Transverse colon (tissue), 4 donors: ENCODE data around the gene PRKG1. TPM values are rescaled to one million over a fixed set of nuclear protein-coding genes. Genes with fewer than 3 reads are reported as not detected.

ENCODE experiments used
- DNase-seq: peaks from one replicate; pipeline ENCODE4 v3.0.0-alpha.2; 2019
- H3K27ac ChIP-seq, 4 donors: fragments of 200-600 bp; sonication (generic); 2 replicates each; pipeline ENCODE4 v1.5.1; 2016 to 2018; ENCODE audit warnings: inconsistent platforms in 4 of 4
- H3K27me3 ChIP-seq: fragments of 200-600 bp; sonication (generic); 2 replicates; pipeline ENCODE4 v1.5.1; 2017; ENCODE audit warnings: inconsistent platforms
- H3K36me3 ChIP-seq, 4 donors: fragments of 200-600 bp; sonication (generic); 2 replicates each; pipeline ENCODE4 v1.5.1; 2017 to 2019; ENCODE audit warnings: inconsistent platforms in 4 of 4
- H3K4me1 ChIP-seq, 4 donors: fragments of 200-600 bp; sonication (generic); 2 replicates each; pipeline ENCODE4 v1.5.1; 2017 to 2020; ENCODE audit warnings: inconsistent platforms in 4 of 4
- H3K4me3 ChIP-seq, 4 donors: fragments of 200-600 bp; sonication (generic); 1 replicate in 1 of 4; 2 replicates in 3 of 4; pipeline versions ENCODE4 v1.5.1 to v1.6.1; 2017 to 2019; ENCODE audit warnings: inconsistent platforms in 4 of 4
- H3K9me3 ChIP-seq, 2 donors: fragments of 200-600 bp; sonication (generic); 2 replicates each; pipeline ENCODE4 v1.5.1; 2017 to 2019; ENCODE audit warnings: inconsistent platforms in 2 of 2
- CTCF ChIP-seq, 5 experiments: fragments of 200-600 bp in 3 of 5; fragments of 450-650 bp in 2 of 5; sonication (generic) in 3 of 5; IDR thresholded peaks; 1 replicate in 2 of 5; 2 replicates in 3 of 5; pipeline ENCODE4 v1.5.1; 2016 to 2017; ENCODE audit warnings: antibody characterized with exemption in 5 of 5, inconsistent platforms in 3 of 5, mild to moderate bottlenecking in 2 of 5, moderate library complexity in 1 of 5
- EP300 ChIP-seq: sonication (generic); formaldehyde crosslinking; IDR thresholded peaks from one replicate; pipeline ENCODE4 v1.6.1; 2017; ENCODE audit warnings: antibody characterized with exemption, low read depth
- POLR2A ChIP-seq: fragments of 450-650 bp; IDR thresholded peaks from one replicate; pipeline ENCODE4 v1.6.1; 2016; ENCODE audit warnings: antibody characterized with exemption, mild to moderate bottlenecking, moderate library complexity
- POLR2AphosphoS5 ChIP-seq, 3 donors: sonication (generic); formaldehyde crosslinking; IDR thresholded peaks; one replicate each; pipeline ENCODE4 v1.6.1; 2016; ENCODE audit warnings: antibody characterized with exemption in 3 of 3
- WGBS, 2 donors: methylation state at CpG; one replicate each; pipeline ENCODE4 v1.1.5; 2018; ENCODE audit warnings: low coverage in 1 of 2; 5-methylcytosine and 5-hydroxymethylcytosine counted together
- in situ Hi-C, 4 donors: fragments of 200-750 bp; cut with MboI; loops; one replicate each; pipeline versions ENCODE4 v1.15.0 to v1.15.1; 2017; ENCODE audit warnings: low sequenced_read_pairs in 3 of 4, low pct_ligation_motif_present in 1 of 4, low pct_unique_long_range_greater_than_20kb in 1 of 4
- intact Hi-C: fragments of 100-400 bp; cut with DNase I; formaldehyde crosslinking; loops from one replicate; pipeline ENCODE4 v1.15.1; 2023; ENCODE audit warnings: low total_unique reads
- total RNA-seq, 4 donors: library from RNA; depleted of rRNA; stranded (reverse); fragments of >200 nt; gene quantifications; one replicate each; pipeline ENCODE4 v1.1.0, GENCODE V29; 2016

Gene PRKG1
- total RNA-seq, 4 donors from 2014 or later = 17.6 to 30.6 (median 26.9) TPM

DNA sequence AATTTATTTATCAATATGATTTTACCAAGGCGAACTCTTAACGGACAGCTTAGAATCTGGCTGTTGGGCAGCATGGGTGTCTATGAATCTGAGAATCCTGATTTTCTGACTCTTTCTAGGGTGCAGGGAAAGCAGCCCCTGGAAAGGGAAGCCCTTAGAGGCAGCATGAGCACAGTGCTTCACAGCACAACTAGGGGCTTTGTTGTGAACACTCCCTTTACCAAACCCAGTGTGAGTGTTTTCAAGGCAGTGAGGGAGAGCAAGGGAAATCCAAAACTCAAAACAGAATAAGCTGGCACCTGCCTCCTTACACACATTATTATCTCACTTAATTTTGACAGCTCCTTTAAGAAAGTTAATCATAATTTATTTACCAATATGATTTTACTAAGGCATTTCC lies 741.4 kb downstream of the PRKG1 start:
- Histone ChIP-seq H3K27ac (no peak overlapping the region), H3K27me3 (no peaks in the 10 kb centered on the region), H3K9me3 (no peaks in the 10 kb centered on the region), H3K4me3 (no peak overlapping the region), H3K36me3 (no peaks in the 10 kb centered on the region), H3K4me1 (peaks cover 0 to 11% (median 0%) of the 10 kb centered on the region in 4 donors)
- intact Hi-C loops (no loop called here), in situ Hi-C loops (no loop called here)
- 70 to 82% methylated on average over 2 of the region's 2 CpGs for WGBS, 2 donors
- DNase-seq = no peak
- TF ChIP-seq EP300 (no peak), POLR2A (no peak), CTCF (IDR thresholded peaks at IDR 0.05) (no peak), POLR2AphosphoS5 (IDR thresholded peaks at IDR 0.05) (no peak)

DNA sequence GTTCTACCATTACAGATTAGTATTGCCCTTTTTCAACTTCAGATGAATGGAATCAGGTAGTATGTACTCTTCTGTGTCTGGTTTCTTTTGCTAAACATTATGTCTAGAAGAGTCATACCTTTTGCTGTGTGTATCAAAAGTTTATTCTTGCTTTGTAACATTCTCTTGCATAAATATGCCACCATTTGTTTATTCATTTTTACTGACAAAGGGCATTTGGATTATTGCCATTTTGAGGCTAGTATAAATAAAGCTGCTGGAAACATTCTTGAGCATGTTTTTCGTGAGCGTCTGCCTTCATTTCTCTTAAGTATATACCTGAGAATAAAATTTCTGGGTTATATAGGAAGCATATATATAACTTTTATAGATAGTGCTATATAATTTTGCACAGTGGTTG lies 746.8 kb downstream of the PRKG1 start:
- H3K27me3 ChIP-seq = no peaks in the 10 kb centered on the region
- intact Hi-C loops = no loop called here
- H3K4me3 ChIP-seq = no peak overlapping the region
- no peaks in the 10 kb centered on the region for H3K36me3 ChIP-seq
- H3K27ac ChIP-seq = no peak overlapping the region
- H3K4me1 ChIP-seq = peaks cover 0 to 9% (median 1%) of the 10 kb centered on the region in 4 donors
- no peak for DNase-seq
- no peaks in the 10 kb centered on the region for H3K9me3 ChIP-seq
- WGBS, 2 donors = 36 to 50% methylated on average over 2 of the region's 2 CpGs
- no peak for TF ChIP-seq POLR2AphosphoS5 (IDR thresholded peaks at IDR 0.05)
- TF ChIP-seq CTCF (IDR thresholded peaks at IDR 0.05) = no peak
- TF ChIP-seq POLR2A = no peak
- no peak for TF ChIP-seq EP300
- in situ Hi-C loops = no loop called here

DNA sequence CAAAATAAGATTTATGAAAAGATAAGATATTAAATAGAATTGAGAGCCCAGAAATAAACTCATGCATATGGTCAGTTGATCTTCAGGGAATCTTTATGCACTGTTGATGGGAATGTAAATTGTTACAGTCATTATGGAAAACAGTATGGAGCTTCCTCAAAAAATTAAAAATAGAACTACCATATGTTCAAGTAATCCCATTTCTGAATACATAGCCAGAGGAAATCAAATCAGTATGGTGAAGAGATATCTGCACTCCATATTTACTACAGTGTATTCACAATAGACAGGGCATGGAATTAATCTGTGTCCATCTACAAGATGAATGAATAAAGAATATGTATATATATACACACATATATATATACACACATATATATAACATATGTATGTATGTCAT lies 747.5 kb downstream of the PRKG1 start:
- no peak overlapping the region for H3K27ac ChIP-seq
- no peak for TF ChIP-seq POLR2AphosphoS5 (IDR thresholded peaks at IDR 0.05)
- TF ChIP-seq EP300 = no peak
- no peak for TF ChIP-seq CTCF (IDR thresholded peaks at IDR 0.05)
- TF ChIP-seq POLR2A = no peak
- H3K4me1 ChIP-seq = peaks cover 0 to 9% (median 1%) of the 10 kb centered on the region in 4 donors
- DNase-seq = no peak
- in situ Hi-C loops (no loop called here), intact Hi-C loops (no loop called here)
- no peaks in the 10 kb centered on the region for H3K36me3 ChIP-seq
- H3K4me3 ChIP-seq = no peak overlapping the region
- no peaks in the 10 kb centered on the region for H3K27me3 ChIP-seq
- no peaks in the 10 kb centered on the region for H3K9me3 ChIP-seq

- intact Hi-C loops = no loop called here
- Histone ChIP-seq H3K36me3 (no peaks in the 10 kb centered on the region), H3K27ac (no peak overlapping the region), H3K4me3 (no peak overlapping the region), H3K4me1 (no peaks in the 10 kb centered on the region), H3K27me3 (no peaks in the 10 kb centered on the region), H3K9me3 (peaks cover 0 to 3% of the 10 kb centered on the region in 2 donors)
- TF ChIP-seq POLR2A = no peak
- TF ChIP-seq POLR2AphosphoS5 (IDR thresholded peaks at IDR 0.05) = no peak
- TF ChIP-seq CTCF (IDR thresholded peaks at IDR 0.05) = no peak
- no peak for DNase-seq
- in situ Hi-C loops = no loop called here
- 85 to 100% methylated on average over 3 to 7 of the region's 7 CpGs for WGBS, 2 donors
Measured at GRCh38 chr10:51832652-51833383, 758.5 kb downstream of the PRKG1 start.
